Chondrocyte (in vitro differentiated cells): ENCODE results near the gene ABI3. TPM values are rescaled to one million over a fixed set of nuclear protein-coding genes. Genes with fewer than 3 reads are reported as not detected.
"Not testable (repeated sequence)": the region's sequence is repeated elsewhere in the genome, so short reads cannot be mapped to it uniquely, and the experiment has no call there.

Source experiments
- DNase-seq: peaks from one replicate; pipeline ENCODE4 v3.0.0; 2021; ENCODE audit warnings: mixed read lengths, low spot score
- H3K27ac Mint-ChIP-seq: one replicate; pipeline ENCODE4 v1.8.0; 2021; ENCODE audit warnings: mild to moderate bottlenecking, moderate library complexity, mixed read lengths; ENCODE audit not compliant: unreplicated experiment
- H3K27me3 Mint-ChIP-seq: 2 replicates; pipeline ENCODE4 v1.8.0; 2021; ENCODE audit warnings: low read depth, mixed read lengths
- H3K36me3 Mint-ChIP-seq: 2 replicates; pipeline ENCODE4 v1.8.0; 2021; ENCODE audit warnings: low read depth, mixed read lengths
- H3K4me1 Mint-ChIP-seq: 2 replicates; pipeline ENCODE4 v1.8.0; 2021; ENCODE audit warnings: low read depth, mild to moderate bottlenecking, mixed read lengths
- H3K4me3 Mint-ChIP-seq: one replicate; pipeline ENCODE4 v1.8.0; 2021; ENCODE audit warnings: mild to moderate bottlenecking, moderate library complexity, mixed read lengths; ENCODE audit not compliant: unreplicated experiment
- H3K9me3 Mint-ChIP-seq: 2 replicates; pipeline ENCODE4 v1.8.0; 2021; ENCODE audit warnings: low read depth, mixed read lengths
- long read RNA-seq: library from polyadenylated mRNA; stranded (forward); transcript quantifications from one replicate; pipeline ENCODE4 v2.0.0, GENCODE V29; 2021
- total RNA-seq: library from RNA; stranded (reverse); gene quantifications from 3 replicates; pipeline ENCODE4 v1.2.1, GENCODE V29; 2021
- TF ChIP-seq, protein P1 (sequence below): fragments of 200-600 bp; sonication (generic); IDR thresholded peaks from 2 replicates; pipeline ENCODE4 v1.5.0; 2021; ENCODE audit warnings: antibody characterized with exemption, mild to moderate bottlenecking, moderate library complexity

Gene ABI3, protein sequence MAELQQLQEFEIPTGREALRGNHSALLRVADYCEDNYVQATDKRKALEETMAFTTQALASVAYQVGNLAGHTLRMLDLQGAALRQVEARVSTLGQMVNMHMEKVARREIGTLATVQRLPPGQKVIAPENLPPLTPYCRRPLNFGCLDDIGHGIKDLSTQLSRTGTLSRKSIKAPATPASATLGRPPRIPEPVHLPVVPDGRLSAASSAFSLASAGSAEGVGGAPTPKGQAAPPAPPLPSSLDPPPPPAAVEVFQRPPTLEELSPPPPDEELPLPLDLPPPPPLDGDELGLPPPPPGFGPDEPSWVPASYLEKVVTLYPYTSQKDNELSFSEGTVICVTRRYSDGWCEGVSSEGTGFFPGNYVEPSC
- not detected in 3 replicates for total RNA-seq
- long read RNA-seq: 0 reads

DNA sequence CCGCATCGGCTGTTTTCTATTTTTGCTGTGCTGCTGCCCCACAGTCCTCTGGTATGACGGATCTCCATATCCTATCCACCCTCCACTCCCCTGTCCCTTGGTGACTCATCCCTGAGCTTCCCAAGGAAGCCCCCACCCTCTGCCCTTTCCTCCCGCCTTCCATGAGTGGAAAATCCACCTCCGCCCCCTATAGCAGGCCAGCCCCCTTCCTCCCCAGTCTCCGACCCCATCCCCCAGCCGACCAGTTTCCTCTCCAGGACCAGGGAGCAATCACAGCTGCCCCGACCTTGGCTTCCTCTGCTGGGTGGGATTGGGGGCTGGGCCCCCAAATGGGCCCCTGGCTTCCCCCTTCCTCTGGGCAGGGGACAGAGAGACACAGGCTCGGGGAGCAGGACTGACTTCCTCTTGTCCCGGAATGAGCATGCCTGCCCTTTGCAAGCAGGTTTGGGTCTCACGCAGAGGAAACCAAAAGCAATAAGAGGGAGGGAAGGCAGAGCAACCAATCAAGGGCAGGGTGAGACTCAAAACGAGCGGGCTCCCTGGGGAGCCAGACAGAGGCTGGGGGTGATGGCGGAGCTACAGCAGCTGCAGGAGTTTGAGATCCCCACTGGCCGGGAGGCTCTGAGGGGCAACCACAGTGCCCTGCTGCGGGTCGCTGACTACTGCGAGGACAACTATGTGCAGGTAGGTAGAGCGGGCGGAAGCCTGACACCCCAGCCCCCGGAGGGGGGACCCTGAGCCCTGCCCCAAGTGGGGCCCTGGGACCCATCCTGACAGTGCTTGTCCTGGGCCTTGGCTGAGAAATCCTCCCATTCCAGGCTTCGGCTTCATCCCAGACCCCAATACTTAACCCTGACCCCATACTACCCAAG is at the start of gene ABI3, which contains the start of gene GNGT2:
ABI3 (plus strand) TSS at position 550 of the 872 bp plus-strand sequence; CDS start at position 568, 18 bp downstream.
GNGT2 (minus strand) TSS at position 417 of the 872 bp plus-strand sequence. CDS start 3,152 bp downstream, outside the sequence.
- TF ChIP-seq, protein P1, sequence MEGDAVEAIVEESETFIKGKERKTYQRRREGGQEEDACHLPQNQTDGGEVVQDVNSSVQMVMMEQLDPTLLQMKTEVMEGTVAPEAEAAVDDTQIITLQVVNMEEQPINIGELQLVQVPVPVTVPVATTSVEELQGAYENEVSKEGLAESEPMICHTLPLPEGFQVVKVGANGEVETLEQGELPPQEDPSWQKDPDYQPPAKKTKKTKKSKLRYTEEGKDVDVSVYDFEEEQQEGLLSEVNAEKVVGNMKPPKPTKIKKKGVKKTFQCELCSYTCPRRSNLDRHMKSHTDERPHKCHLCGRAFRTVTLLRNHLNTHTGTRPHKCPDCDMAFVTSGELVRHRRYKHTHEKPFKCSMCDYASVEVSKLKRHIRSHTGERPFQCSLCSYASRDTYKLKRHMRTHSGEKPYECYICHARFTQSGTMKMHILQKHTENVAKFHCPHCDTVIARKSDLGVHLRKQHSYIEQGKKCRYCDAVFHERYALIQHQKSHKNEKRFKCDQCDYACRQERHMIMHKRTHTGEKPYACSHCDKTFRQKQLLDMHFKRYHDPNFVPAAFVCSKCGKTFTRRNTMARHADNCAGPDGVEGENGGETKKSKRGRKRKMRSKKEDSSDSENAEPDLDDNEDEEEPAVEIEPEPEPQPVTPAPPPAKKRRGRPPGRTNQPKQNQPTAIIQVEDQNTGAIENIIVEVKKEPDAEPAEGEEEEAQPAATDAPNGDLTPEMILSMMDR: no peak
- Mint-ChIP-seq H3K36me3 (no peaks in the 10 kb centered on the region), H3K27ac (no peak within 1 kb of the TSS), H3K4me3 (no peak within 1 kb of the TSS), H3K27me3 (peaks cover 8% of the 10 kb centered on the region), H3K9me3 (no peaks in the 10 kb centered on the region), H3K4me1 (peaks cover 13% of the 10 kb centered on the region)
- DNase-seq: no peak

DNA sequence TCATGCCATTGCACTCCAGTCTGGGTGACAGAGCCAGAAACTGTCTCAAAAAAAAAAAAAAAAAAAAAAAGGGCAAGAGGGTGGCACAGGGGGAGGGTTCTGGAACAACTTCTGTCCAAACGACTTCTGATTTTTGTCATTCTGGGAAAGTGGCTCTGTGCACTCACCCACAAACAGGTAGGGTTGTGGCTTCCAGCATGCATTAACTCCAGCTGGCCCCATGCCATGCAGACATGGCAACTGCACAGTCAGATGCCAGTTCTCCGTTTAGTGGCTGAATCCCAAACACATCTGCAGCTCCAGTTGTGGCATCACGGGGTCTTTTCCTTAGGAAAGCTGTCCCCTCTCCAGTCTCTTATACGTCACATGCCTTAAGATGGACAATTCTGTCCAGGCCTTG is 47.6 kb upstream of the ABI3 start:
- TF ChIP-seq, protein P1: no peak
- Mint-ChIP-seq H3K4me1 (no peaks in the 10 kb centered on the region), H3K9me3 (no peaks in the 10 kb centered on the region), H3K27ac (no peak overlapping the region), H3K4me3 (no peak overlapping the region), H3K36me3 (no peaks in the 10 kb centered on the region), H3K27me3 (peaks cover 40% of the 10 kb centered on the region)
- no peak for DNase-seq

DNA sequence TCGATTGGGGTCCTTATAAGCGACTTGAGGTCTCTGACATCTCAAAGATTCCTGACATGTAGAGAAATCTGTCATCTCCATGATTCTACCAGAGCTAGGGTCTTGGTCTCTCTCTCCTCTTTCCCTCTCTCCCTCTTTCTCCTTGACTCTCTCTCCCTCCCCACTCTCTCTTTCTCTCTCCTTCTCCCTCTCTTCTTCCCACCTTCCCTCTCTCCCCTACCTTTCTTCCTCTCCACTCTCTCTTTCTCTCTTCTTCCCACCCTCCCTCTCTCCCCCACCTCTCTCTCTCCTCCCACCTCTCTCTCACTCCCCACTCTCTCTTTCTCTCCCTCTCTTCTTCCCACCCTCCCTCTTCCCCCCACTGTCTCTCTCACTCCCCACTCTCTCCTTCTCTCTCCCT is 45.4 kb upstream of the ABI3 start:
- H3K27ac Mint-ChIP-seq: no peak overlapping the region
- peaks cover 41% of the 10 kb centered on the region for H3K27me3 Mint-ChIP-seq

DNA sequence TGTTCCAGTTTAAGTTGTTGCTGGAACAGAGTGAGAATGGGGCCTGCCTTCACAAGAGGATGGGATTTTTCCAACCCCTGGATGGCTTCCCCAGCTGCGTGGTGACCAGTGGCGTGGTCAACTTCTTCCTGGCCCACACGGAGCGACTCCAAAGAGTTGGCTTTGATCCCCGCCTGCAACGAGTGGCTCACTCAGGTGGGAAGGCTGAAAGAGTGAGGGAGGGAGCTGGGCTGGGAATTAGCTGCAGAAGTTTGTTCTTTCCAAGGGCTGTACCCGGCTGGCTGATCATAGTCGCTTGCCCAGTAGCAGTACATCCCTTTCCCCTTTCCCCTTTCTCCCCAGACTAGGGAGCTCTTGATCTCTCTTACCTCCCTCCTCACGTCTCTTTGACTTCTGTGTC is 41.8 kb upstream of the ABI3 start:
- Mint-ChIP-seq H3K27me3 (peaks cover 51% of the 10 kb centered on the region), H3K27ac (no peak overlapping the region), H3K4me1 (no peaks in the 10 kb centered on the region), H3K4me3 (no peak overlapping the region), H3K9me3 (peaks cover 3% of the 10 kb centered on the region), H3K36me3 (no peaks in the 10 kb centered on the region)
- no peak for DNase-seq
- TF ChIP-seq, protein P1: no peak

More for the DNA sequence above, 45.4 kb upstream of the ABI3 start:
- TF ChIP-seq, protein P1: no peak
- Mint-ChIP-seq H3K4me3 (no peak overlapping the region), H3K4me1 (no peaks in the 10 kb centered on the region), H3K9me3 (no peaks in the 10 kb centered on the region), H3K36me3 (no peaks in the 10 kb centered on the region)
- DNase-seq: no peak

DNA sequence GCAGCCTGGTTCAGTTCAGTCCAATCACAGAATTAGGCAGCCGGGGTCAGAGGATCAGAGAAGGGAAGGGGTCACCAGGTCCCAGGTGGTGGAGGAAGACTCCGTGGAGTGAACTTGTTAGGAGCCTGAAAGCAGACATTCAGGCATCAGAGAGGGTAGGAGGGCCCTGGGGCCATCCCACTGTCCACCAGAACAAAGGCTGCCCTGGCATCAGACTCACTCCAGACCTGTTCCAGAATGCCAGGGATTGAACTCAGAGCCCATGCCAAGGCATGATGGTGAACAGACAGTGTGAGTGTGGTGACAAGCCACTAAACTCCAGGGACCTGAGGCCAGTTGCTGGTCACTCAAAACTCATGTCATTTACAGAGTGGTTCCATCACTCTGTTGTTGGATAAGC is 40.3 kb upstream of the ABI3 start:
- Mint-ChIP-seq H3K4me1 (no peaks in the 10 kb centered on the region), H3K27ac (no peak overlapping the region), H3K36me3 (peaks cover 2% of the 10 kb centered on the region), H3K4me3 (no peak overlapping the region), H3K9me3 (peaks cover 14% of the 10 kb centered on the region), H3K27me3 (peaks cover 54% of the 10 kb centered on the region)
- TF ChIP-seq, protein P1: no peak
- DNase-seq: no peak

DNA sequence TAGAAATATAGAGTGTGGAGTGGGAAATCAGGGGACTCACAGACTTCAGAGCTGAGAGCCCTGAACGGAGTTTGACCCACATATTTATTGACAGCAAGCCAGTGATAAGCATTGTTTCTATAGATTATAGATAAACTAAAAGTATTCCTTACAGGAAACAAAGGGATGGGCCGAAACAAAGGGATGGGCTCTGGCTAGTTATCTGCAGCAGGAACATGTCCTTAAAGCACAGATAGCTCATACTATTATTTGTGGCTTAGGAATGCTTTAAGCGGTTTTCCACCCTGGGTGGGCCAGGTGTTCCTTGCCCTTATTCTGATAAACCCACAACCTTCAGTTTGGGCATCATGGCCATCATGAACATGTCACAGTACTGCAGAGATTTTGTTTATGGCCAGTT is 39.8 kb upstream of the ABI3 start:
- H3K27me3 Mint-ChIP-seq: peaks cover 54% of the 10 kb centered on the region
- H3K4me3 Mint-ChIP-seq: not testable (repeated sequence)

DNA sequence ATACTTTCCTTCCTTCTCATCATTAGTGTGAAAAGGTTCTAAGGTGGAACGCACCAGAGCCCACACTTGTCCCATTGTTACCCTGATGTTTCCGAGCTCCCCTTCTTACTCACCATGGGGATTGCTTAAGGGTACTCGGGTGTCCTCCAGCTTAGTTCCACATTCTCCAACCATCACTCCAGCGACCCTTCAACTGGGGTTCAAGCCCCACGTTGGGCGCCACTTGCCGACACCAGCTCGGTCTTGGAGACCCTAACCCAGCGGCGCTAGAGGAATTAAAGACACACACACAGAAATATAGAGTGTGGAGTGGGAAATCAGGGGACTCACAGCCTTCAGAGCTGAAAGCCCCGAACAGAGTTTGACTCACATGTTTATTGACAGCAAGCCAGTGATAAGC is 34.5 kb upstream of the ABI3 start:
- Mint-ChIP-seq H3K9me3 (peaks cover 34% of the 10 kb centered on the region), H3K27me3 (peaks cover 22% of the 10 kb centered on the region)
- H3K4me3 Mint-ChIP-seq, DNase-seq, H3K4me1 Mint-ChIP-seq, H3K27ac Mint-ChIP-seq, H3K36me3 Mint-ChIP-seq: not testable (repeated sequence)

More for the DNA sequence above, 39.8 kb upstream of the ABI3 start:
- not testable (repeated sequence) for H3K27ac Mint-ChIP-seq, DNase-seq, H3K4me1 Mint-ChIP-seq, H3K36me3 Mint-ChIP-seq
- H3K9me3 Mint-ChIP-seq: peaks cover 19% of the 10 kb centered on the region
